GM12873 (cell line): ENCODE data around the gene PCSK5.

Experiments used
- TF ChIP-seq, protein P1 (sequence below): IDR thresholded peaks from 2 replicates; pipeline ENCODE4 v1.5.1; 2012; ENCODE audit warnings: low read depth, mild to moderate bottlenecking, moderate library complexity, low read length, control low read depth; ENCODE audit not compliant: insufficient read depth; ENCODE audit errors: missing control alignments

The PCSK5 gene

DNA sequence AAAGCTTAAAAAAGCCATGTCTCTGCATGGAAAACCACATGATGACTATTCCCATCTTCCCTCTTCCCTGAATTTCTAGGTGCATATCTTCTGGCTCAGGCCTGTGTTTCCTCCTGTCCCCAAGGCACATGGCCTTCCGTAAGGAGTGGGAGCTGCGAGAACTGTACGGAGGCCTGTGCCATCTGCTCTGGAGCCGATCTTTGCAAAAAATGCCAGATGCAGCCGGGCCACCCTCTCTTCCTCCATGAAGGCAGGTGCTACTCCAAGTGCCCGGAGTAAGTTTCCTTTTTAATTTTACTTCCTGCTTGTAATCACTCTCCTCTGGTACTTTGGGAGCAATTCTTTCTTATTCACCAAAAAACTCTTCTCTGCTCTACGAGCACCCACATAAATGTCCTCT is 420.1 kb downstream of the PCSK5 start:
- TF ChIP-seq, protein P1, sequence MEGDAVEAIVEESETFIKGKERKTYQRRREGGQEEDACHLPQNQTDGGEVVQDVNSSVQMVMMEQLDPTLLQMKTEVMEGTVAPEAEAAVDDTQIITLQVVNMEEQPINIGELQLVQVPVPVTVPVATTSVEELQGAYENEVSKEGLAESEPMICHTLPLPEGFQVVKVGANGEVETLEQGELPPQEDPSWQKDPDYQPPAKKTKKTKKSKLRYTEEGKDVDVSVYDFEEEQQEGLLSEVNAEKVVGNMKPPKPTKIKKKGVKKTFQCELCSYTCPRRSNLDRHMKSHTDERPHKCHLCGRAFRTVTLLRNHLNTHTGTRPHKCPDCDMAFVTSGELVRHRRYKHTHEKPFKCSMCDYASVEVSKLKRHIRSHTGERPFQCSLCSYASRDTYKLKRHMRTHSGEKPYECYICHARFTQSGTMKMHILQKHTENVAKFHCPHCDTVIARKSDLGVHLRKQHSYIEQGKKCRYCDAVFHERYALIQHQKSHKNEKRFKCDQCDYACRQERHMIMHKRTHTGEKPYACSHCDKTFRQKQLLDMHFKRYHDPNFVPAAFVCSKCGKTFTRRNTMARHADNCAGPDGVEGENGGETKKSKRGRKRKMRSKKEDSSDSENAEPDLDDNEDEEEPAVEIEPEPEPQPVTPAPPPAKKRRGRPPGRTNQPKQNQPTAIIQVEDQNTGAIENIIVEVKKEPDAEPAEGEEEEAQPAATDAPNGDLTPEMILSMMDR, result no peak

DNA sequence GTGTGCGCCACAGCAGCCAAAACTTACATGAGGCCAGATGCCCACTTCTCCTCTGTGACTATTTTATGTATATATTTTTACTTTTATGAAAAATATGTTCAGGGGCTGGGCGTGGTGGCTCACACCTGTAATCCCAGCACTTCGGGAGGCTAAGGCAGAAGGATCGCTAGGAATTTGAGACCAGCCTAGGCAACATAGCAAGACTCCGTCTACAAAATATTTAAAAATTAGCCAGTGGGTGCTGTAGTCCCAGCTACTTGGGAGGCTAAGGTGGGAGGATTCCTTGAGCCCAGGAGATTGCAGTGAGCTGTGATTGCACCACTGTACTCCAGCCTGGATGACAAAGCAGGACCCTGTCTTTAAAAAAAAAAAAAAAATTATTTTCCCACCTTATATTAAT is 420.5 kb downstream of the PCSK5 start:
- TF ChIP-seq, protein P1, result no peak

DNA sequence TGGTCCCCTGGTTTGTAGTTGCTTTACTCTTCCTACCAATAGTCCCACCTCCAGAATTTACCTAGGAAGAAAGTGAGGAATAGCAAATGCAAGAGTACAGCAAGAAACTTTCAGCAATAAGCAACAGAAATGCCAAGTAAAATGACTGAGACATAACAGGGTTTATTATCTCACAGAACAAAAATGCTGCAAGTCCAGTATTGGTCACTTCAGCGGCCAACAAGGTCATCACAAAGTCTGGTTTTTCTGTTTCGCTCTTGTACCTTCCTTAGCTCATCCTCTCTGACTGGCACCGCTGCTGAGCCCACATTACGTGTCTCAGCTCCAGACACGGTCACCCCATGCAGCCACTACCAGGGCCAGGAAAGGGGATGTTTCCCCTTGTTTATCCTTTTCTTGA is 421.1 kb downstream of the PCSK5 start:
- TF ChIP-seq, protein P1, result no peak

DNA sequence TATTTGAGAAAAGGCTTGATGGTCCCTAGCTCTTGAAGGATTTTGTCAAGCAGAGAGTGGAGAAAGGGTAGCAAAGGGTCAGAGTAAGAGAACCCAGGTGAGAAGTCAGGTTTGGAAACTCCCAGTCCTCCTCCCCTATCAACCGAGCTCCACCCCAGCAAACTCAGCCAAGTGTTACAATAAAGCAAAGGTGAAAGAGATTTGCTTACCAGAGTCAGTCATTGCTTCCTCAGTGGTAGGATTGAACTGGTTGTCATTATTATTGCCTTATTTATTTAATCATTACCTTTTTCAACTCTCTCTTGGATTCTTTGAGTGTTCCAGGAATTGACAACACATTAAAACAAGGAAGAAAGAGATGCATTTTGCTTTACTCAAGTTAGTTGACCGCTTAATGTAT is 423.3 kb downstream of the PCSK5 start:
- TF ChIP-seq, protein P1, result no peak

DNA sequence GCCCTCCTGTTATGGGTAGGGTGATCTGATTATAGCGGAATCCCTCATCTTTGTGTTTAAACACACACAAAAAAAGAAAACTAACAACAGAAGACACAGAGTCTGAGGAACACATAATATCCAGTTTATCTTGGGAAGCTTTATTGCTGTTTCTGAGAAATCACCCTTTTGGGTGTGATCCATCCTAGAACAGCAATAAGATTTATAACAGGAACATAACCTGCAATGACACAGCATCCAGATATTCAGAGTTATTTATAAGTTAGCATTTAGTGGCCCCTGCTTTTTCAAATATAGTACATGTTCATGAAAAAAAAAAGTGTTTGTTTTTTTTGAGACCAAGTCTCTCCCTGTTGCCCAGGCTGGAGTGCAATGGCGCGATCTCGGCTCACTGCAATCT is 423.8 kb downstream of the PCSK5 start:
- TF ChIP-seq, protein P1, result no peak

DNA sequence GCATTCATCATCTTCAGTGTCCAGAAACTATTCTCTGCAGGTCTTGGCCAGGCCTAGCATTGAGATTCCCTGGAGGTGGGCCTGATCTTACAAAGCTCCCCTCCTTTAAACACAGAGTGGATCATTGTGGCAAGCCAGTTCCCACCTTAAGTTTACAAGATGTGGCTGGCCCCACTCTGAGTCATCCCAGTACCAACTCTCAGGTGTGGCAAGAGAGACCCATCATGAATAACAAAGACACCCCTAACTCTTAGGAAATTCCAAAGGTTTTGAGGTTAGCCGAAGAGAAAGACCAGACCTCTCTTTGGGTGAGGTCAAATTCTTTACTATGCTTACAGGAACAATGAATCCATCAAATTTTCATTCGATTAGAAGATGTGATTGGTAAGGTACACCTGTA is 425.6 kb downstream of the PCSK5 start:
- TF ChIP-seq, protein P1, result no peak

DNA sequence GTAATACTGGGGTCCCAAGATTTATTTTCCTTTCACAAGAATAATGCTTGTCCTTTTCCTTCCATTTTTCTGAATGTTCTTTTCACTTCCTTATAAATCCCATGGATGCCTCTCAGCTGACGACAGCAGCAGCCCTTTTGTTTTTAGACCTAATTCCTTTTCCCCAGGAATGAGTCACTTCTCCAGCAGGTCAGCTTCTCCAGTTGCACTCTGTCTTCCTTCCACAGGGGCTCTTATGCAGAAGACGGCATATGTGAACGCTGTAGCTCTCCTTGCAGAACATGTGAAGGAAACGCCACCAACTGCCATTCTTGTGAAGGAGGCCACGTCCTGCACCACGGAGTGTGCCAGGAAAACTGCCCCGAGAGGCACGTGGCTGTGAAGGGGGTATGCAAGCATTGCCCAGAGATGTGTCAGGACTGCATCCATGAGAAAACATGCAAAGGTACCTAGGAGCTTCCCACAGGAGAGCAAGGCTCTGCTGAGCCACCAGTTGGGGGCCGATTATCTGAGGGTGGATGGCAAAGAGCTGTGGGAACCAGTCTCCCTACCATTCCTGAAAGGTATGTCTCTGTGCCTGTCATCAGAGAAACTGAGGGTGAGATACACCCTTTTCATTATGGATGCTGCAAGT is 430.8 kb downstream of the PCSK5 start:
- TF ChIP-seq, protein P1, result no peak
